Gastrocnemius medialis (tissue), 4 donors: ENCODE data around the gene NECTIN1.

Experiments
- CTCF ChIP-seq, 5 experiments: fragments of 450-650 bp in 3 of 5; fragments of 200-600 bp in 2 of 5; sonication (generic) in 2 of 5; IDR thresholded peaks in 4 of 5; conservative IDR thresholded peaks in 1 of 5; 1 replicate in 4 of 5; 2 replicates in 1 of 5; pipeline ENCODE4 v1.5.1; 2016 to 2019; ENCODE audit warnings: antibody characterized with exemption in 5 of 5, mild to moderate bottlenecking in 3 of 5, moderate library complexity in 3 of 5
- POLR2A ChIP-seq, 2 donors: fragments of 450-650 bp; IDR thresholded peaks; one replicate each; pipeline ENCODE4 v1.6.1; 2017; ENCODE audit warnings: antibody characterized with exemption in 2 of 2, mild to moderate bottlenecking in 2 of 2, moderate library complexity in 2 of 2

- TF ChIP-seq POLR2A (IDR thresholded peaks at IDR 0.05) (no peak), CTCF (IDR thresholded peaks at IDR 0.05 in 4 of 5, conservative IDR thresholded peaks at IDR 0.05 in 1 of 5) (no peak)
Measured at GRCh38 chr11:119647254-119647653, 81.7 kb downstream of the NECTIN1 start.
